Breast epithelium (tissue), 4 donors: ENCODE data around the gene ATMIN. TPM values are rescaled to one million over a fixed set of nuclear protein-coding genes. Genes with fewer than 3 reads are reported as not detected.
A peak's percentile ranks its signal among the peaks of the same experiment; 100 is the strongest.

Source experiments
- DNase-seq, 2 donors: peaks; one replicate each; pipeline ENCODE4 v3.0.0-alpha.2; 2019; ENCODE audit warnings: low spot score in 2 of 2
- H3K27ac ChIP-seq, 2 donors: fragments of 200-600 bp; sonication (generic) in 1 of 2; one replicate each; pipeline ENCODE4 v1.5.1; 2016 to 2019; ENCODE audit warnings: mild to moderate bottlenecking in 1 of 2
- H3K27me3 ChIP-seq, 2 donors: fragments of 200-600 bp; sonication (generic) in 1 of 2; one replicate each; pipeline versions ENCODE4 v1.5.1 to v1.6.0; 2017 to 2019; ENCODE audit warnings: control low read depth in 1 of 2, mild to moderate bottlenecking in 1 of 2
- H3K36me3 ChIP-seq: fragments of 200-600 bp; one replicate; pipeline ENCODE4 v1.5.1; 2019
- H3K4me1 ChIP-seq, 2 donors: fragments of 200-600 bp; sonication (generic); one replicate each; pipeline ENCODE4 v1.5.1; 2016 to 2019; ENCODE audit warnings: control low read depth in 1 of 2
- H3K4me3 ChIP-seq, 3 donors: fragments of 200-600 bp; sonication (generic); 1 replicate in 2 of 3; 2 replicates in 1 of 3; pipeline ENCODE4 v1.5.1; 2016 to 2019; ENCODE audit warnings: mild to moderate bottlenecking in 3 of 3, moderate library complexity in 2 of 3
- H3K9me3 ChIP-seq, 2 donors: fragments of 200-600 bp; sonication (generic) in 1 of 2; one replicate each; pipeline ENCODE4 v1.5.1; 2016 to 2019; ENCODE audit warnings: control low read depth in 1 of 2
- CTCF ChIP-seq, 3 donors: fragments of 450-650 bp; IDR thresholded peaks; one replicate each; pipeline ENCODE4 v1.5.1; 2016 to 2017; ENCODE audit warnings: antibody characterized with exemption in 3 of 3, mild to moderate bottlenecking in 3 of 3, moderate library complexity in 3 of 3
- POLR2A ChIP-seq: fragments of 450-650 bp; IDR thresholded peaks from one replicate; pipeline ENCODE4 v1.6.1; 2016; ENCODE audit warnings: antibody characterized with exemption, mild to moderate bottlenecking, moderate library complexity
- POLR2AphosphoS5 ChIP-seq, 3 donors: sonication (generic); formaldehyde crosslinking; IDR thresholded peaks; one replicate each; pipeline ENCODE4 v1.6.1; 2017; ENCODE audit warnings: antibody characterized with exemption in 3 of 3
- intact Hi-C: fragments of 100-400 bp; cut with DNase I; formaldehyde crosslinking; loops from one replicate; pipeline ENCODE4 v1.15.1; 2023; ENCODE audit warnings: low total_unique reads
- total RNA-seq, 3 donors: library from RNA; depleted of rRNA; stranded (reverse); fragments of >200 nt; gene quantifications; one replicate each; pipeline ENCODE4 v1.1.0, GENCODE V29; 2016

ATMIN gene
- total RNA-seq, 3 donors from 2014 or later = 37.4 to 54.9 (median 42.6) TPM

GRCh38 chr16:81073560-81074330 is 38.1 kb downstream of the ATMIN start:
- Histone ChIP-seq H3K4me1 (no peaks in the 10 kb centered on the region), H3K9me3 (no peaks in the 10 kb centered on the region), H3K27me3 (no peaks in the 10 kb centered on the region), H3K36me3 (no peaks in the 10 kb centered on the region), H3K4me3 (no peak overlapping the region), H3K27ac (no peak overlapping the region)
- intact Hi-C loops = no loop called here
- no peak for TF ChIP-seq CTCF (IDR thresholded peaks at IDR 0.05)
- no peak for TF ChIP-seq POLR2AphosphoS5 (IDR thresholded peaks at IDR 0.05)
- no peak for TF ChIP-seq POLR2A
- DNase-seq = no peak

GRCh38 chr16:81076566-81077075 is 41.0 kb downstream of the ATMIN start:
- DNase-seq = peak; percentile 82 to 90
- Histone ChIP-seq H3K4me3 (peak overlapping the region; percentile 59 to 81 (median 70)), H3K9me3 (no peaks in the 10 kb centered on the region), H3K36me3 (no peaks in the 10 kb centered on the region), H3K27ac (peak overlapping the region; percentile 95 to 98), H3K27me3 (no peaks in the 10 kb centered on the region), H3K4me1 (no peaks in the 10 kb centered on the region)
- intact Hi-C loops = no loop called here
- no peak for TF ChIP-seq CTCF (IDR thresholded peaks at IDR 0.05)
- no peak for TF ChIP-seq POLR2AphosphoS5 (IDR thresholded peaks at IDR 0.05)
- no peak for TF ChIP-seq POLR2A

- peak within 1 kb of the TSS; percentile 95 to 98 for H3K27ac ChIP-seq
- H3K36me3 ChIP-seq = no peaks in the 10 kb centered on the region
- H3K4me3 ChIP-seq = peak within 1 kb of the TSS; percentile 59 to 81 (median 70)
- no peaks in the 10 kb centered on the region for H3K27me3 ChIP-seq
- intact Hi-C loops = no loop called here
- TF ChIP-seq POLR2AphosphoS5 (IDR thresholded peaks at IDR 0.05) = peak; percentile 81 to 96 (median 89)
- TF ChIP-seq POLR2A = peak; percentile 93
- peak in 1 of 3 donors; percentile 7 for TF ChIP-seq CTCF (IDR thresholded peaks at IDR 0.05)
- no peaks in the 10 kb centered on the region for H3K4me1 ChIP-seq
- H3K9me3 ChIP-seq = no peaks in the 10 kb centered on the region
- DNase-seq = peak; percentile 97 to 99
Observed at GRCh38 chr16:81077076-81077940, 41.7 kb downstream of the ATMIN start, which contains the start of gene C16orf46. Gene C16orf46 (minus strand): TSS chr16:81077238. CDS start chr16:81063955, 13,283 bp downstream.

- Histone ChIP-seq H3K4me1 (no peaks in the 10 kb centered on the region), H3K36me3 (no peaks in the 10 kb centered on the region), H3K27ac (no peak overlapping the region), H3K27me3 (no peaks in the 10 kb centered on the region), H3K4me3 (no peak overlapping the region), H3K9me3 (no peaks in the 10 kb centered on the region)
- DNase-seq = no peak
- intact Hi-C loops = no loop called here
- TF ChIP-seq CTCF (IDR thresholded peaks at IDR 0.05) (no peak), POLR2A (no peak), POLR2AphosphoS5 (IDR thresholded peaks at IDR 0.05) (no peak)
Observed at GRCh38 chr16:81080233-81080632, 44.6 kb downstream of the ATMIN start.
